Ovary (tissue), 3 donors: ENCODE data around the gene ADAM12.

Experiments
- CTCF ChIP-seq, 3 donors: fragments of 450-650 bp in 2 of 3; fragments of 200-600 bp in 1 of 3; IDR thresholded peaks; one replicate each; pipeline versions ENCODE4 v1.5.1 to v1.8.0; 2016 to 2022; ENCODE audit warnings: antibody characterized with exemption in 3 of 3, mild to moderate bottlenecking in 1 of 3
- POLR2A ChIP-seq: fragments of 450-650 bp; IDR thresholded peaks from one replicate; pipeline ENCODE4 v1.6.1; 2017; ENCODE audit warnings: antibody characterized with exemption, mild to moderate bottlenecking, moderate library complexity
- donor health status: DM: no; HTN: no; CAD: no.

DNA sequence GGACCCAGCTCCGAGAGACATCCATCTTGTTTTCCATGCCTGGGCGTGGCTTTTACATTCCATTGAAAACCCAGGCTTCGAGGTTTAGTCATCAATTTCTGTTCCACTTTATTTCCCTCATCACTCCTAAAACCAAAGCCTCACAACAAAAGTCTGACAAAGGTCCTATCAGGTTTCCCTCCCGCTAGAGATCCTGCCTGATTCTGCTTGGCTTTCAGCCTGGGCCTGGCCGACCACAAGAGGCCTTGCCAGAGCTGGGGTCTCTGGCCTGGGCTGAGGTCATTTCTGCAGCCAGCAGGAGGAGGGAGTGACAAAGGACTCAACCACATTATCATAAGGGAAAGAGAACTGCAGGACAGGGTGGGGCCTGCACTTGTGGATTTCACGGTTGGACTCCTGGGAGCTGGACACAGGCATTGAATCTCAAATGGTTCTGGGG is 324.9 kb downstream of the ADAM12 start:
- no peak for TF ChIP-seq CTCF (IDR thresholded peaks at IDR 0.05)
- no peak for TF ChIP-seq POLR2A
